HG03439 (cell line): ENCODE measurements around the gene TNXB.
"Not testable (repeated sequence)": the region's sequence is repeated elsewhere in the genome, so short reads cannot be mapped to it uniquely, and the experiment has no call there.

ENCODE experiments used
- ATAC-seq: cut with Tn5 transposase; IDR thresholded peaks from one replicate; pipeline ENCODE4 v1.9.1; 2021; ENCODE audit warnings: mild to moderate bottlenecking, moderate library complexity; ENCODE audit not compliant: unreplicated experiment

Gene TNXB

DNA sequence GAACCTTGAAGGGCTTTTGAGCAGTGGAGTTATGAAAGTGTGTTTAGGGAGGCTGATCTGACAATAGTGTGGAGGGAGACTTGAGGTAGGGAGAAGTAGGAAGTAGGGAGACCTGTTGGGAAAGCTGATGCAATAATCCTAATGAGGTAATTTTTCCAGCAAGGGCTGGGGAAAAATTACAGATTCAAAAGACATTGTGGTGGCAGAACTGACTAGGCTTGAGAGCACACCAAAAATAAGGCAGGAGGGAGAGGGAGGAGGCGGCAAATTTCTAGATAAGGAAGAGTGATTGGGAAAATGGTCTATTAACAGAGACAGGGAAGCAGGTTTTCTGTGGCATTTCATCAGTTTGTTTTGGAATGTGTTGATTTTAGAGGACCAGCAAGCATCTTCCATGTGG is 37.1 kb upstream of the TNXB start:
- no peak for ATAC-seq

DNA sequence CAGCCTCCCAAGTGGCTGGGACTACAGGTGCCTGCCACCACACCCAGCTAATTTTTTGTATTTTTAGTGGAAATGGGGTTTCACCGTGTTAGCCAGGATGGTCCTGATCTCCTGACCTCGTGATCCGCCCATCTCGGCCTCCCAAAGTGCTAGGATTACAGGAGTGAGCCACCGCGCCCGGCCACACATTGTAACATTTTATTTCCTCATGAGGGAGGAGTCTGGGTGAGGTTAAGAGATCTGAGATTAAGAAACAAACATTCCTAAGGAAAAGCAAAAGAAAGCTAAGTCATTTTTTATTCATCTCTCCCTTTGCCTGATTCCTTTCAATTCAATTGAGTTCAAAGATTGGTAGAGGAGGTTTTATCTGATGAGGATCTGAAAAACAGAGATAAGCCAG is 35.1 kb upstream of the TNXB start:
- ATAC-seq = not testable (repeated sequence)

DNA sequence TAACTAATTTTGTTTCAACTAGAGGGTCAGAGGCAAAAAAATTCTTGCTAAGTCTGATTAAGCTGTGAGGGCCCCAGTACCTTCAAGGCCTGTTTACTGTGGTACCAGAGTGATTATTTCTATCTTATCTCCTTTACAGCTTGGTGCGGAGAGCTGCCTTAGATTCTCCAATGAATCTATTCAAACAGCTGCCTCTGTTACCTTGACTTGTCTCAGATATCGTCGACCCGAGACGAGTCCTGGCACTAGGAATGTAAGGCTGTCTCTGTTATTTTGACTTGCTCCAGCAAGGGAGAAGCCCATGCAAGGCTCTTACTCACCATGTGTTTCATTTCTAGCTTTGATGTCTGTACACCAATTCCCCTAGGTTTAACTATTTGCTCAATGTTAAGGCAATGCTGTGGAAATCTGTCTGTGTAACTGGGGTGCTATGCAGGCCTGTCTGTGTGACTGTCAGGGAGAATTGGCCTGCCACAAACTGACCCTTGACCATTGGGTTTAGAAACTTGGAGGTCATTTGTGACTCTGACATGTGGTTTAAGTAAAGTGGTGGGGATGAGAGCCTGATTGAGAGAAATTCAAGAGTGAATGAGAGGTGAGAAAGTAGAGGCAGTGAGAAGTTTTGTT is 31.4 kb upstream of the TNXB start:
- ATAC-seq = no peak

DNA sequence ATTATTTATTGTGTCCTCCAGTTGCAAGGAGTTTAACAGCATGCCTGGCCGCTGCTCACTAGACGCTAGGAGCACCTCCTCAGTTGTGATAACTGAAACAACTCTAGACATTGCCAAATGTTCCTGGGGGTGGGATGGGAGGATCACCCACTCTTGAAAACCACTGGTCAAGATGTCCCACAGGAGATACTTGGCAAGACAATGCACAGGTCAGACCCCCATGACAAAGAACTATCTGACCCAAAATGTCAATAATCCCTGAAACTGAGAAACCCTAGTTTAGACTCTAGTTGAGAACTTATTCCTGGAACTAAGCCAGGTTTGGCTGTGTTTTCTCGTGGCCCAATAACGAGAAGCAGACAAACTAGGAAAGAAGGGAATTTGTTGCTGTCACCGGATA is 30.5 kb upstream of the TNXB start:
- ATAC-seq = no peak

DNA sequence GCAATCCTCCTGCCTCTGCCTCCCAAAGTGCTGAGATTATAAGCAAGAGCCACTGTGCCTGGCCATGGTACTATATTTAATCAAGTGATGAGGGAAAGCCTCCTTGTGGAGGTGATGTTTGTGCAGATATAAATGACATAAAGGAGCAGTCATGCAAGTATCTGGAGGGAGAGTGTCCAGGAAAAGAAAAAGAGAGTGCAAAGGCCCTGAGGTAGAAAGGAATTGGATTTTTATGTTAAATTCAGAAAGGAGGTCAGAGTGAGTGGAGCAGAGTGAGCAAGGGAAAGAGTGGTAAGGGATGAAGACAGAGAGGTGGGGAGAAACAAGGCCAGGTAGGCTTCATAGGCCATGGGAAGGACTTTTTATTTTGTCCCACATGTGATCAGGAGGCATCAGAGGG is 28.3 kb upstream of the TNXB start:
- no peak for ATAC-seq

DNA sequence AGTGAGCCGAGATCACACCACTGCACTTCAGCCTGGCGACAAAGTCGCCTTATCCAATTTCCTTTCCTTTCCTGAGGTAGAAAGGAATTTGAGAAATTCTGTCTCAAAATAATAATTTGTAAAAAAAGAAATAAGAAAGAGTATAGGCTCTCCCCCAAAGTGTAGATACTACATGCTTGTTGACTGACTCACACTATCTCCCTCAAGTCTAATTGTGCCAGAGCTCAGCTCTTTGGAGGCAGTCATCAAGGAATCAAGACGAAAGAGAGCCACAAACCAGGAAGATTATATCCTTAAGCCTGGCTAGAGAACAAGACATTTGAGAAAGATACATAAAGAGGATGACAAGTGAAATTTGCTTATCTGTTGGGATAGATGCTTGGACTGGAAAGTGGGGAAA is 24.6 kb upstream of the TNXB start:
- ATAC-seq = no peak

DNA sequence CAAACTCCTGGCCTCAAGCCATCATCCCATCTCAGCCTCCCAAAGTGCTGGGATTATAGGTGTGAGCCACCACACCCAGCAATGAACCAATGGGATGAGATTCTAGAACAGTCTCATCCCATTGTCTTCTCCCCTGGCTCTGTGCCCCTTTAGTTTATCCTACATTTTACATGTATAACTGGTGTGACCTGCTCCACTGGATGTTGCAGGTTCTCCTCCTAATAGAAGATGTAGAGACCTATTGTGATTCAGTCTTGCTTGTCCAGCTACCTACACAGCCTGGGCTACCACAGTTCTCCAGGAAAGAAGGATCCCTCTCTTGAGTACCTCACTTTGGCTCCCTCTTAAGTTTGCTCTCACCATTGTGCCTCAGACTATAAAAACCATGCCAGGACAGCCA is 23.0 kb upstream of the TNXB start:
- ATAC-seq = no peak

DNA sequence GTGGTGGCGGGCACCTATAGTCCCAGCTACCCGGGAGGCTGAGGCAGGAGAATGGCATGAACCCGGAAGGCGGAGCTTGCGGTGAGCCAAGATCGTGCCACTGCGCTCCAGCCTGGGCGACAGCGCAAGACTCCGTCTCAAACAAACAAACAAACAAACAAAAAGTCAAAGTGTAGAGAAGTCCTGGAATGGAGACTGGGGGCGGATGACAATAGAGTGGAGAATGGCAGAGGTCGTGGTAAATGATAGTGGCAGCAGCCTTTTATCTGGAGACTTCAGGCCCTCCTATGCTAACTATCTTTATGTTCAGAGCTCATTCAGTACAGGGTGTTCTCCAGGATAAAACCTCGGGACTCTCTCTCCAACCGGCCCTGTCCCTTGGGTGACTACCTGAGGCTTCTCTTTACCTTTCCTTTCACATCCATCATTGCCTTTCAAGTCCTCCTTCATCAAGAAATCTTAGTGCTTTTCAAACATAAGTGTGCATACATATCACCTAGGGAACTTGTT is 22.4 kb upstream of the TNXB start:
- ATAC-seq = no peak

DNA sequence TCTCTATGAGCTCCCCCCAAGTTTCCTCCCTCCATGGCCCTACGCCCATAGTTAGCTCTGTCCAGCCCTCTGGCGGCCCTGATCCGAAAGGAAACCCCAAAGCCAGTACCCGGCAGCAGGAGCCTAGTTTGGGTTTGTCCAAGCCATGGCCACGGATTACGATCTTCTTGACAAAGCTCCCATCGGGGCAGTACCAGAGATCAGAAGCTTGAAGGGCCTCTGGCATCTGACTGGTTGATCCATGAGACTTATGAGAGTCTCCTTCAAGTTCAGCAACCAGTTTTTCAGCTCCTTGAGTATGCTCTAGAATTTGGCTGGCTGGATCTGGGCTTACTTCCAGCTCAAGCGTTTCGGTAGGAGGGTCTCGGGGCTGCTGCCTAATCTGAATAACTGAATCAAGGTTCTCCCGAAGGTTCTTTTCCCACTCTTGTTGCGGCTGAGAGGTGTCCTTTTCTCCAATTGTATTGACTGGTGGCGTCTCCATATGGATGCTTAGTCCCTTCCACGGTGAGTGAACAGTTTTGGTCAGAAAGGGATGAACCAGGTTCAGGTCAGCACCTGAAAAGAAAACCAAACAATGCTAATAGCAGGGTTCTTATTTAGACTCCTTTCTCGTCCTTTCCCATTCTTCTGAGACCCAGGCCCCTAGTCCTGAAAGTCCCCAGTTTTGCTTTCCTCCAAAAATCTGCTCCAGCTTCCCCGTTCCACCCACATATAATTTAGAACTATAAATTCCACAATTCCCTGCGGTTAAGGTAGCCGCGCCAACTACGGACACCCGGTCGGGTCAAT is 20.4 kb upstream of the TNXB start:
- no peak for ATAC-seq

DNA sequence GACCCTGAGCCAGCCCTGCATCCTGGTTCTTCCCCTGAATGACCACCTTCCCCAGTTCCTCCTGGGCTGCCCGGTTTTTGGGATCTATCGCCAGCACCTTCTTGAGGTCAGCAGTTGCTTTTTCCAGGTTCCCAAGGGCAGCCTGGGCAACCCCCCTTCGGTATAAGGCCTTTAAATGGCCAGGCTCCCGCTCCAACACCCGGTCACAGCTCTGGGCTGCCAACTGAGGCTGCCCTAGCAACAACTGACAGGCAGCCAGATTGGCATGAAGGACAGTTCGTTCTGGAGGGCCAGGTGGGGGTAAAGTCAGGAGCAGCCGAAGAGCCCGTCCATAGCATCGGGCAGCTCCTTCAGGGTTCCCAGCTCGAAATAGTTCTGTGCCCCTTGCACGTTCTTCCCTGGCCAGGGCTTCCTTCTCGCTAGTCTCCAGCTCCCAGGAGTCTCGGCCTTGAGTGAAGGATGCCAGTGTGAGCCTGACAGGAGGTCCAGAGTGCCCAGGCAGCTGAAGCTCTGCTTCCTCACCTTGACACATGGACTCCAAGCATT is 19.7 kb upstream of the TNXB start:
- ATAC-seq = no peak

DNA sequence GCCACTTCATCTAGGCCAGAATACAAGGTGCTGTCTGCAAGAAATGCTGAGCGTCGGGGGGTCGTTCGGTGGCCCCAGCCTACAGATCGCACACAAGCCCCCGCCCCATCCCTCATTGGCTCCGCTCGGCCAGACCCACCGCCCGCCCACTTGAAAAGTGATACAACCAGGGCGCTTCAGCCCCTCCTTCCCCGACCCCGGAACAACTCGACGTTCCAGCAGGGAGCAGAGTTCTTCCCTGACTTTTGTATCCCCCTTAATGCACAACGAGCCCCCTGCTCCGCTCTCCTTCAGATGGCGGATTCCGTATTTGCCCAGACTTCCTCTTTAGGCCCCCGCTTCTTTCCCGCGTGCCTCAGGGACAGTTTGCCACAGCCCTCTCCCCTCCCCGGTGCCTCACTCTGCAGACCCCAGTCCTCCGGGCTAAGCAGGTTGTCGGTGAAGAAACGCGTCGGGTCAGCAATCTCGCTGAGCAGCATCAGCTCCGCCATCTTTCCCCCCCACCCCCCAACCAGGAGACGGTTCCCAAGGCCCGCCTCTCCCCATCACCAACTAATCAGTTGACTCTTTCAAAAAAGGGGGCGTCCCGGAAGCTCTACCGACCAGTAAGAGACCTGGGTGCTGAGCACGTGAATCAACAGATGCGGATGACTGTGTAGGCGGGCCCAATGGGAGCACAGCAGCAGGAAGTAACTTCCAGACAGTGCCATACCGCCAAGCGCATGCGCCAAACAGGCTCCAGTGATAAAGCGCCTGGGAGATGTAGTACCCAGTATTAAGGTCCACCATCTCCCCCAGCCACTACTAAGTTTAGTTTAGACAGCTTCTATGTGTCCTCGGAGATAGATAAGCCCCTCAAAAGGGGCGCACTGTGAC is 18.8 kb upstream of the TNXB start, which contains the start of gene ATF6B:
Gene ATF6B (minus strand): TSS at position 530 of the 876 bp plus-strand sequence. CDS start 39 bp downstream, at position 491.
- peak; percentile 88 for ATAC-seq

DNA sequence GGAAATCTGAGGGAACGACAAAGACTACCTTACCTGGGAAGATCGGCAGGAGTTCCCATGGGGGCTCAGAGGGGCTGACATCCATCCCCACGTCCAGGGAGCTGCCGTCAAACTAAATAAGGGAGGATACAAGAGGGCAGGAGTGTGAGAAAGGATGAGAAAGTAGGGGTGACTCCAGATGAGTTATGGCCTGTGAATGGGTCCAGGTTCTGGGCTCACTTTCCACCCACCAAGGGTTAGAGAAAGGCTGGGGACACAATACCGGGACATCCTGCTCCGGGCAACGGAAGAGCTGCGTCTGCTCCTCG is 18.2 kb upstream of the TNXB start:
- ATAC-seq = no peak

DNA sequence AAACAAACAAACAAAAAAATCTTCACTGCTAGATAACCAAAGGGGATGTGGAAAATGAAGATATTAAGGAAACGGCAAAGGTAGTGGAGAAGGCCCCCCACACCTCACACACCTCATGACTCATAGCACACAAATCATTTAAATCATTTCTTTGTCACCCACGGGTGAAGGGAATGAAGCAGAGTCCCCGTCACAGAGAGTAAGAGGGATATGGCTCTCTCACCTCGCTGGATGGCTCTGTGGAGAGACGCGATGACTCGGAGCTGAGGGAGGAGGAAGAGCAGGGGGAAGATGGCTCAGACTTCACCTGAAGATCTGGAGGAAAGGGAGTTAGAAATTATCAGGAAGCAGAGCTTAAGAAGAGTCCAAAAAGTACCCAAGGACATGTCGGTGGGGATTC is 17.7 kb upstream of the TNXB start:
- no peak for ATAC-seq

DNA sequence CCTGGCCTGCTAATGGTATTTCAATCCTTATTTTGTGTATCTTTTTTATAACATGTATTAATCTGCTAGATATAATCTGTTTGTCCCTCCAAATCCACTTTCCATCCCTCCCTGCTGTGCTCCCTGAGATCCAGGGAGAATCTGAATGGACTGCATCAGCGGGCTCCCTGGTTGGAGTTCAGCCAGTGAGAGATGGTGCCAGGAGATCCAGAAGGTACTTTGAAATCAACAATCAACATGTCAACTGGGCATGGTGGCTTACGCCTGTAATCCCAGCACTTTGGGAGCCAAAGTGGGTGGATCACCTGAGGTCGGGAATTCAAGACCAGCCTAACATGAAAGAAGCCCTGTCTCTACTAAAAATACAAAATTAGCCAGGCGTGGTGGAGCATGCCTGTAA is 14.5 kb upstream of the TNXB start:
- ATAC-seq = no peak

DNA sequence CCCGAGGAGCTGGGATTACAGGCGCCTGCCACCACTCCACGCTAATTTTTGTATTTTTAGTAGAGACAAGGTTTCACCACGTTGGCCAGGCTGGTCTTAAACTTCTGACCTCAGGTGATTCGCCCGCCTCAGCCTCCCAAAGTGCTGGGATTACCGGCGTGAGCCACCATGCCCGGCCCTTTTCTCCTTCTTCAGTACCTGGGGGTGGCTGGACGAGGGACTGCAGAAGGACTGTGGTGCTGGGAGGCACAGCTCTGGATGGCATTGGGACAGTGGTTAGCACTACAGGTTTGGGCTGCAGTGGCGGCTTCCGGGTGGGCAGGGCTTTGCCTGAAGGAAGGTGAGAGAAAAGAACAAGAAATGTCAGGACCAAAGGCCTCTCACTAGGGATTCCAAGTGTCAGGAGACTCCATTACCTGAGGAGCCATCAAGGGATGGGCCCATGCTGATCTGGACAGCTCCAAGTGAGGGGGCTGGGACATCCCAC is 11.5 kb upstream of the TNXB start:
- no peak for ATAC-seq

DNA sequence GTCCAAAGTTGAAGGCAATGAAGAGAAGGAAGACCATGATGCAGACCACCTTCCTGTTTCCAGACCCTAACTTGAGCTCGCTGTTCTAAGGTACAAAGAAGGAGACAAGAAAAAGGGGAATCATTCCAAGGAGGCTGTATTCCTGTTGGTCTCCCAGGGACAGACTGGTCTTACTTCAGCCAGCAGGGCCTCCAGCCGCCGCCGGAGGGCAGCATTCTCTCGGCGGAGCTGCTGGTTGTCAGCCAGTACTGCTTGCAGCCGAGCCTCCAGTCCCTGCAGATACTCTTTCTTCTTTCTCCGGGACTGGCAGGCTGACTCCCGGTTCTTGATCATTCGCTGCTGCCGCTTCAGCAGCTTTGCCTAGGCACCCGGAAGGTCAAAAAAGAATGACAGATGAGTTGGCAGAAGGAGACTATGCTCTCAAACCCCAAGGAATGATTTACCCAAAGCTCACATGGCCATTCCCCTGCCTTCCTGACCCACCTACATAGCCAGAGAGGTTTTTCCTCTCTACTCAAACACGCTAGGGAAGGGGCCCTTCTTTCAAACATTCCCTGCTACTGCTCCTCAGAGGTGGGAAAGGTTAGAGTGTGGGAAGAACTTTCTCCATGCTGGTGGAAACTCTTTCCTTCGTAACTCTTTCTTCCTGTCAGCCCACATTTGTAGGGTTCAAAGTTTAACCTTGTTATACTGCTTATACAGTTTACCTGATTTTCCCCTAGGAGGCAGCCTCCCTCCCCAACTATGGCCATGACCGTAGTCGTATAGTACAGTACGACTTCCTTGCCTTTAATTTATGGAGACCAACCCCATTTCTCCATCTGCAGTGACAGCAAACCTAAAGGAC is 9.9 kb upstream of the TNXB start:
- peak; percentile 51 for ATAC-seq

DNA sequence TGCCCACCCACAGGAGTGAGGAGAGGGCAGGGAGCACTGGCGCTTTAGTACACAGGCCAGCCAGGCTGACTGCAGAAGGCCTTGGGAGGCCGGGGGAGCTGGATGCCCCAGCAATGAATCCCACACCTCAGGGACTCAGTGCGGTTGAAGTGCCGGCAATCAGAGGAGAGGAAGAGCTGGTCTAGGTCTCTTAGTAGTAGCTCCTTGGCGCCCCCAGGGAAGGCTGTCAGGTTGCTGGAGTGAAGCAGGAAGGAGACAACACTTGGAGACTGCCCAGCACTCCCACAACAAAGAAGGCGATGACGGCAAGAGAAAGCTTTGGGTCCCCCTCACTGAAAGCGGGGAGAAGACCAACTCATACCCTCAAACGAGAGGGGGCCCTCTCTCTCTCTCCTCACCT is 8.3 kb upstream of the TNXB start:
- ATAC-seq = no peak

DNA sequence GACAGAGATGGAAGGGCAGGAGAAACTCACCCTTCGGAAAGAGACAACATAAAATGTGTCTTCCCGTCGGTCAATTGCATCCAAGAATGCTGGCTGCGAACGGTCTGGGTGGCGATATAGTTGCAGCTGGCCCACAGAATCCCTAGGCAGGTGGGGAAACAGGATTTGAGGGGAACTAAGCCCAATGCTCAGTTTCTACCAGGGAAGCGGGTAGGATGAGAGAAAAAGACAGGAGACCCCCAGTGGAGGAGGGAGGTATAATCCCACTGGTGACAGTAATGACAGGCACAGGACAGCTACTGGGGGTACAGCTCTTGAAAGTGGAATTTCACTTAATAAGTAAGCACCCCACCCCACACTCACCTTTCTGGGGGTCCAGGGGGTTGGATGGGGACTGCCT is 7.5 kb upstream of the TNXB start:
- no peak for ATAC-seq

DNA sequence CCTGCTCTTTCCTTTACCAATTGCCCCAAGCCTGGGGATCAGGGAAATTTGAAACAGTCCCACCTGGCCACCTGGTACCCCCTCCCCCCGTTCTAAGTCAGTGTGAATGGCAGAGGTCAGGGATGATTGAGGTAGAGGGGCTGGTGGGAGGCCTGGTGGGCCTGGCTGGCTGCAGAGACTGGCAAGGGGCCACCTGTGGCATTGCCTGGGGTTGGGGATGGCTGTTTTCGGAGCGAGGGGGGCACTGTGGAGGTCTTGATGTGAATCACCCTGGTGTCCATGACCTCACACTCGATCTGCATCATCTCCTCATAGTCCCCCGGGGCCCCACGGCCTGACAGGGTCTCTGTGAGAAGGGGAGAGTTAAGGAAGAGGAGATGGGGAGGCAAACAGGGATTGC is 6.5 kb upstream of the TNXB start:
- no peak for ATAC-seq

DNA sequence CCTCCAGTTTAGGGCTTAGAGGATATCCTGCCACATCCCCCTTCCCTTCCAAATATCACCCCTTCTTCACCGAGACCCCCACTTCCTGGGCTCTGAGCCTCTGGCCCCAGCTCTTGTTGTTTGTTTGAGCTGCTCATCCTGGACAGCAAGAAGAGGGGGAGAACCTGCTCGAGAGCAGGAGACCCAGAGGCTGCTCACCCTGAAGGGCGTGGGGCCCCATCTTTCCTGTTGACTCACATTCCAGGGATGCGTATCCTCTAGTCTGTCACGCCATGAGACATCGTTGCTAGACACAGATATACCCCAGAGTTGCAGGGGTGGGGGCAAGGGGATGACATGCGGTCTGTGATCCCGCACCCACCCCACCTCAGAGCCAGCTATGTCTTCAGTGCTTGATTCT is 5.7 kb upstream of the TNXB start:
- ATAC-seq = no peak
